Upper lobe of left lung (tissue), 4 donors: Measurements from ENCODE around the gene AFF1.

Experiments
- POLR2A ChIP-seq, 4 donors: fragments of 450-650 bp; IDR thresholded peaks; one replicate each; pipeline ENCODE4 v1.5.1; 2016 to 2017; ENCODE audit warnings: antibody characterized with exemption in 4 of 4, mild to moderate bottlenecking in 2 of 4
- POLR2AphosphoS5 ChIP-seq, 2 donors: sonication (generic); formaldehyde crosslinking; IDR thresholded peaks; one replicate each; pipeline ENCODE4 v1.5.1; 2017; ENCODE audit warnings: antibody characterized with exemption in 2 of 2
- TF ChIP-seq, protein P1 (sequence below), 6 experiments: fragments of 450-650 bp in 4 of 6; fragments of 200-600 bp in 2 of 6; sonication (generic) in 2 of 6; IDR thresholded peaks; one replicate each; pipeline ENCODE4 v1.5.1; 2016 to 2019; ENCODE audit warnings: antibody characterized with exemption in 6 of 6

DNA sequence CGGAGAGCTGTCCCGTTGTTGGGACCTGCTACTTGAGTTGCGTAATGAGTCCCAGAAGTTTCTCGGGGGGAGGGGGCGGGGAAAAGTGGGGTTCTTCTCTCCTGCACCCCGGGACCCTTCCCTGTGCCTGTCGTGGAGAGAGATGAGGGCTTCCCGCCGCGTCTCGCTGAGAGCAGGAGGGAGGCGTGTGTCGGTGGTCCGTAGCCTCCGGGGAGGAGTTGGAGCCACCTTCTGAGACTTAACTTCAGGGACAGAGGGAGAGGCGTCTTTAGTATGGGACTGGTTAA, 698 bp downstream of the AFF1 start:
- TF ChIP-seq, protein P1, sequence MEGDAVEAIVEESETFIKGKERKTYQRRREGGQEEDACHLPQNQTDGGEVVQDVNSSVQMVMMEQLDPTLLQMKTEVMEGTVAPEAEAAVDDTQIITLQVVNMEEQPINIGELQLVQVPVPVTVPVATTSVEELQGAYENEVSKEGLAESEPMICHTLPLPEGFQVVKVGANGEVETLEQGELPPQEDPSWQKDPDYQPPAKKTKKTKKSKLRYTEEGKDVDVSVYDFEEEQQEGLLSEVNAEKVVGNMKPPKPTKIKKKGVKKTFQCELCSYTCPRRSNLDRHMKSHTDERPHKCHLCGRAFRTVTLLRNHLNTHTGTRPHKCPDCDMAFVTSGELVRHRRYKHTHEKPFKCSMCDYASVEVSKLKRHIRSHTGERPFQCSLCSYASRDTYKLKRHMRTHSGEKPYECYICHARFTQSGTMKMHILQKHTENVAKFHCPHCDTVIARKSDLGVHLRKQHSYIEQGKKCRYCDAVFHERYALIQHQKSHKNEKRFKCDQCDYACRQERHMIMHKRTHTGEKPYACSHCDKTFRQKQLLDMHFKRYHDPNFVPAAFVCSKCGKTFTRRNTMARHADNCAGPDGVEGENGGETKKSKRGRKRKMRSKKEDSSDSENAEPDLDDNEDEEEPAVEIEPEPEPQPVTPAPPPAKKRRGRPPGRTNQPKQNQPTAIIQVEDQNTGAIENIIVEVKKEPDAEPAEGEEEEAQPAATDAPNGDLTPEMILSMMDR (IDR thresholded peaks at IDR 0.05): no peak
- no peak for TF ChIP-seq POLR2A (IDR thresholded peaks at IDR 0.05)
- TF ChIP-seq POLR2AphosphoS5 (IDR thresholded peaks at IDR 0.05): no peak
